Tibial nerve (tissue), 4 donors: ENCODE results near the gene EFNB3.

Experiments used
- CTCF ChIP-seq, 5 experiments: fragments of 200-600 bp in 3 of 5; fragments of 450-650 bp in 2 of 5; sonication (generic) in 3 of 5; IDR thresholded peaks; one replicate each; pipeline ENCODE4 v1.5.1; 2016 to 2019; ENCODE audit warnings: antibody characterized with exemption in 5 of 5, mild to moderate bottlenecking in 3 of 5, moderate library complexity in 2 of 5
- EP300 ChIP-seq, 2 donors: sonication (generic); formaldehyde crosslinking; IDR thresholded peaks; one replicate each; pipeline ENCODE4 v1.6.1; 2017; ENCODE audit warnings: antibody characterized with exemption in 2 of 2, mild to moderate bottlenecking in 1 of 2
- POLR2A ChIP-seq, 2 donors: fragments of 450-650 bp; IDR thresholded peaks; one replicate each; pipeline ENCODE4 v1.6.1; 2017; ENCODE audit warnings: antibody characterized with exemption in 2 of 2, mild to moderate bottlenecking in 2 of 2, moderate library complexity in 2 of 2

DNA sequence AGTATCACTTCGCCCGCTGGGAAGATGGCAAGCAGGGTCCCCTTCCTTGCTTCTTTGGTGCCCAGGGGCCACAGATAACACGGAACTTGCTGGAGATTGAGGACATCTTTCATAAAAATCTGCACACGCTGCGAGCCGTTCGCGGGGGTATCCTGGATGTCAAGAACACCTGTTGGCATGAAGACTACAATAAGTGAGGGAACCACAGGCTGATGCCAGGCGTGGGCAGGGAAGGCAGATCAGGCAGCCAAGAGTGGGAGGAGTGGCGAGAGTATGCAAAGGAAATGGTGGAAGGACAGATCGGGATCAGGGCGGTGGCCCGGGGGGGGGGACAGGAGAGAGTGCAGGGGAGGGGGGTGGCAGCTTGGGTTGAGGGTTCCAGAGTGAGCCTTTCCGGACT is 34.7 kb downstream of the EFNB3 start:
- no peak for TF ChIP-seq POLR2A (IDR thresholded peaks at IDR 0.05)
- TF ChIP-seq CTCF (IDR thresholded peaks at IDR 0.05): no peak
- no peak for TF ChIP-seq EP300 (IDR thresholded peaks at IDR 0.05)
